Common myeloid progenitor, CD34-positive (primary cell): ENCODE data around the gene DYRK4.

ENCODE experiments used
- CTCF ChIA-PET: fragments of 350-600 bp; sonication (Branson Sonifier 250); formaldehyde crosslinking; loops from one replicate; lab custom pipeline; 2021; ENCODE audit warnings: antibody characterized with exemption; lab: Charles Lee
- POLR2A ChIA-PET: fragments of 350-600 bp; sonication (Branson Sonifier 250); formaldehyde crosslinking; loops from one replicate; lab custom pipeline; 2021; ENCODE audit warnings: antibody characterized with exemption; lab: Charles Lee
- DNase-seq, 3 donors: peaks; one replicate each; pipeline versions ENCODE4 v3.0.0 to v3.0.0-alpha.2; 2013
- H3K27ac ChIP-seq, 2 experiments: 1 replicate in 1 of 2; 2 replicates in 1 of 2; pipeline ENCODE4 v1.7.0; 2013; ENCODE audit warnings: inconsistent platforms in 2 of 2, low read length in 2 of 2, mild to moderate bottlenecking in 2 of 2, low read depth in 1 of 2, moderate library complexity in 1 of 2; ENCODE audit not compliant: severe bottlenecking in 2 of 2, insufficient read depth in 1 of 2, poor library complexity in 1 of 2
- H3K27me3 ChIP-seq, 5 experiments: replicated peaks in 2 of 5; 1 replicate in 3 of 5; 2 replicates in 2 of 5; pipeline versions ENCODE4 v1.6.1 to v1.7.0; 2013; ENCODE audit warnings: low read length in 4 of 5, mild to moderate bottlenecking in 2 of 5, moderate library complexity in 2 of 5, inconsistent platforms in 1 of 5; ENCODE audit not compliant: insufficient read depth in 5 of 5, control insufficient read depth in 4 of 5
- H3K36me3 ChIP-seq, 4 experiments: 1 replicate in 2 of 4; 2 replicates in 2 of 4; pipeline versions ENCODE4 v1.6.1 to v1.7.0; 2013; ENCODE audit warnings: low read length in 3 of 4, control low read depth in 1 of 4, mild to moderate bottlenecking in 1 of 4; ENCODE audit not compliant: control insufficient read depth in 4 of 4, insufficient read depth in 4 of 4
- H3K4me1 ChIP-seq, 4 experiments: 1 replicate in 3 of 4; 2 replicates in 1 of 4; pipeline versions ENCODE4 v1.6.1 to v1.7.1; 2013; ENCODE audit warnings: low read length in 3 of 4, mild to moderate bottlenecking in 3 of 4, control low read depth in 1 of 4, inconsistent platforms in 1 of 4, moderate library complexity in 1 of 4; ENCODE audit not compliant: control insufficient read depth in 4 of 4, insufficient read depth in 4 of 4; ENCODE audit errors: control extremely low read depth in 1 of 4
- H3K4me3 ChIP-seq, 7 experiments: 1 replicate in 4 of 7; 2 replicates in 3 of 7; pipeline versions ENCODE4 v1.5.1 to v1.7.0; 2013; ENCODE audit warnings: mild to moderate bottlenecking in 7 of 7, low read length in 6 of 7, moderate library complexity in 6 of 7, inconsistent platforms in 2 of 7, low read depth in 2 of 7, control low read depth in 1 of 7; ENCODE audit not compliant: insufficient read depth in 4 of 7, control insufficient read depth in 1 of 7; ENCODE audit errors: extremely low read depth in 1 of 7
- H3K9me3 ChIP-seq, 5 experiments: 1 replicate in 4 of 5; 2 replicates in 1 of 5; pipeline versions ENCODE4 v1.6.1 to v1.7.1; 2013; ENCODE audit warnings: low read length in 4 of 5, mild to moderate bottlenecking in 2 of 5, inconsistent platforms in 1 of 5, low read depth in 1 of 5, moderate library complexity in 1 of 5; ENCODE audit not compliant: control insufficient read depth in 4 of 5, insufficient read depth in 2 of 5; ENCODE audit errors: control extremely low read depth in 1 of 5
- WGBS: methylation state at CpG from one replicate; pipeline ENCODE4 v1.1.5; 2013; ENCODE audit not compliant: insufficient coverage; 5-methylcytosine and 5-hydroxymethylcytosine counted together

The DYRK4 gene

DNA sequence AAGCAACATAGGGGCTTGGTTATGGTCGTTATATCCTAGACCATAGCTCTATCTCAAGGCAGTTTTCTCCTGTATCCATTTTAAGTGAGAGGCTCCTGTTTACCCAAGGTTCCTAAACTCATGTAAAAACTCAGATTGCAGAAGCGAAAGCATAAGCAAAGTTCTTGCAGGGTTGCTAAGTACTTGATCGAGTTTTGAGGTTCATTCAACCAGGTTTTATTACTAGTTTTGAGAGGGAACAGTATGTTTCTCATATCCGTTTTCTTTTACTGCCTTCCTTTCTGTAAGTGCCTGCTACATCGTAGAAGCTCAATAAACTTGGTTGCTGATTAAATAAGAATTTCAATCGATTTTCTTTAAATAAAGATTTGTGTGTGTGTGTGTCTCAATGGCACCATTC, 81.7 kb downstream of the DYRK4 start:
- no peaks in the 10 kb centered on the region for H3K36me3 ChIP-seq
- no peak overlapping the region for H3K27ac ChIP-seq
- H3K27me3 ChIP-seq, result no peaks in the 10 kb centered on the region
- DNase-seq, result no peak
- no peaks in the 10 kb centered on the region for H3K9me3 ChIP-seq
- CTCF ChIA-PET, result interaction anchor here (1.8 kb wide), 1 partner anchor 37 kb away, joined by 4 read pairs; no protein-coding TSS in a partner anchor
- POLR2A ChIA-PET, result interaction anchor here (0.5 kb wide), 1 partner anchor 43 kb away, joined by 3 read pairs; no protein-coding TSS in a partner anchor
- H3K4me3 ChIP-seq, result no peak overlapping the region
- WGBS, result 93% methylated on average over 6 of the region's 6 CpGs
- peaks cover 0 to 12% (median 10%) of the 10 kb centered on the region in 4 experiments for H3K4me1 ChIP-seq

DNA sequence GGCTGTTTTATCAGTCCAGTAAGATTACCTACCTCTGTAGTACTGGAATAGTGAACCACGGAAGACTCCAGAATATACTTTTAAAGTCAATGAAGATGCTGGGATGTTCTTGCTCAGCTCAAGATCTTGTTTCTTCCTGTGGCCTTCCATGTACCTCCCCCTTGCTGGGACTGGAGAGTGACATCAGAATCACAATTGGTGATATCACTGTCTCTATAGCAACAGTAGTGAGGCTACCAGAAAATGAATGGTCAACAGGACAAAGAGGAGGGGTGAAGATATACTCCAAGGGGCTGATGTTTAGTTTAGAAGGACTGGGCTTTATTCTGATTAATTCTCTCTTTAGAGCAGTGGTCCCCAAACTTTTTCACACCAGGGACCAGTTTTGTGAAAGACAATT, 83.0 kb downstream of the DYRK4 start:
- peaks cover 7 to 20% (median 15%) of the 10 kb centered on the region in 4 experiments for H3K4me1 ChIP-seq
- no peaks in the 10 kb centered on the region for H3K27me3 ChIP-seq
- H3K9me3 ChIP-seq, result no peaks in the 10 kb centered on the region
- POLR2A ChIA-PET, result no interaction called here
- DNase-seq, result no peak
- CTCF ChIA-PET, result interaction anchor here (1.8 kb wide), 1 partner anchor 39 kb away, joined by 4 read pairs; no protein-coding TSS in a partner anchor
- no peaks in the 10 kb centered on the region for H3K36me3 ChIP-seq
- WGBS, result 83% methylated on average over 1 of the region's 1 CpG
- H3K4me3 ChIP-seq, result no peak overlapping the region
- H3K27ac ChIP-seq, result no peak overlapping the region

DNA sequence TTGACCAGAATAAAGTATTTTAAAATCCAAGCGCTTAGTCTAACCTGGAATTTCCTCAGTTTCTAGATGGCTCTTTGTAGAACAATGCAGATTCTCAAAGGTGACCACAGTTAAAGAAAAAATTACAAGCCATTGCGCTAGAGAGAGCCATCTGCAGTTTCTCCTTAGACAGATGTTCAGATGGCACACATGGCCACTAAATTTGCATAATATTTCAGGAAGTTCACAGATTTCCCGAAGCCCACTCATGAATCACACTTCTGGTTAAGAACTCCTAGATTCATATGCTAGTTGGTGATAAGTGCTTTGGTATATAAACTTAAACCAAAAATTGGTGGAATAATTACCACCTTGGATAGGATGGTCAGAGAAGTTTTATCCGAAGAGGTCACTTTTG, 86.1 kb downstream of the DYRK4 start:
- peaks cover 0 to 3% (median 0%) of the 10 kb centered on the region in 4 experiments for H3K36me3 ChIP-seq
- CTCF ChIA-PET, result interaction anchor here (0.7 to 1.7 kb wide), 3 partner anchors 10 to 173 kb away, joined by 3 to 5 read pairs (median 3); no protein-coding TSS in a partner anchor
- POLR2A ChIA-PET, result no interaction called here
- H3K27me3 ChIP-seq, result no peaks in the 10 kb centered on the region
- no peaks in the 10 kb centered on the region for H3K9me3 ChIP-seq
- 55% methylated on average over 2 of the region's 4 CpGs for WGBS
- DNase-seq, result peak; percentile 48 to 85 (median 79)
- peak overlapping the region in 1 of 2 experiments; percentile 87 for H3K27ac ChIP-seq
- H3K4me1 ChIP-seq, result peaks cover 10 to 26% (median 20%) of the 10 kb centered on the region in 4 experiments
- peak overlapping the region; percentile 83 to 100 (median 92) for H3K4me3 ChIP-seq

- POLR2A ChIA-PET, result interaction anchor here (0.6 kb wide), 1 partner anchor 286 kb away, joined by 4 read pairs; no protein-coding TSS in a partner anchor
- H3K9me3 ChIP-seq, result no peaks in the 10 kb centered on the region
- 0% methylated on average over 29 of the region's 39 CpGs for WGBS
- CTCF ChIA-PET, result interaction anchor here (0.7 to 1.5 kb wide), 3 partner anchors 18 to 173 kb away, joined by 3 to 4 read pairs (median 3); no protein-coding TSS in a partner anchor
- H3K36me3 ChIP-seq, result peaks cover 0 to 3% (median 0%) of the 10 kb centered on the region in 4 experiments
- H3K4me3 ChIP-seq, result peak within 1 kb of the TSS; percentile 83 to 100 (median 92)
- DNase-seq, result peak; percentile 74 to 77 (median 74)
- no peaks in the 10 kb centered on the region for H3K27me3 ChIP-seq
- peak within 1 kb of the TSS; percentile 73 to 87 for H3K27ac ChIP-seq
- peaks cover 10 to 26% (median 20%) of the 10 kb centered on the region in 4 experiments for H3K4me1 ChIP-seq
These were observed 86.7 kb downstream of the DYRK4 start, which contains the start of the genes AKAP3 and NDUFA9 for GRCh38 chr12:4648501-4649357. Gene AKAP3 (minus strand): TSS chr12:4649051. CDS start chr12:4638196, 10,855 bp downstream. Gene NDUFA9 (plus strand): TSS chr12:4649114. CDS start chr12:4649127, 13 bp downstream.

DNA sequence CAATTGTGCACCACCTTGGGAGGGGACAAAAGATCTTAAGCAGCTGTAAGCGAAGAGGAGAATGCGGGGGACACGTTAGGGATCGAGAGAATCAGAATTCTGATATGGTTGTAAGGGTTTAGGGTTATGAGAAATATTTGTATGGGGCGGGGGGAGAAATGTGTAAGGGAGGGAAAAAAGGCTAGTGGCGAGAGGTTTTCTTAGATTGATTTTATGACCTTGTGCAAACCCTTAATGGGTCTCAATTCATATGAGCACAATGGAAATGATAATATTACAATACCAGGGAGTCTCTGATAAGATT, 87.3 kb downstream of the DYRK4 start:
- DNase-seq, result no peak
- Histone ChIP-seq H3K9me3 (no peaks in the 10 kb centered on the region), H3K4me3 (peak overlapping the region; percentile 83 to 100 (median 90)), H3K36me3 (peaks cover 0 to 7% (median 3%) of the 10 kb centered on the region in 4 experiments), H3K27me3 (no peaks in the 10 kb centered on the region), H3K27ac (peak overlapping the region; percentile 73 to 87), H3K4me1 (peaks cover 10 to 26% (median 20%) of the 10 kb centered on the region in 4 experiments)
- 0% methylated on average over 3 of the region's 6 CpGs for WGBS
- POLR2A ChIA-PET, result no interaction called here
- CTCF ChIA-PET, result interaction anchor here (0.6 to 1.5 kb wide), 4 partner anchors 18 to 110 kb away, joined by 3 to 4 read pairs (median 3); no protein-coding TSS in a partner anchor

- POLR2A ChIA-PET, result no interaction called here
- no peaks in the 10 kb centered on the region for H3K27me3 ChIP-seq
- H3K27ac ChIP-seq, result no peak overlapping the region
- H3K9me3 ChIP-seq, result no peaks in the 10 kb centered on the region
- H3K4me3 ChIP-seq, result no peak overlapping the region
- H3K36me3 ChIP-seq, result peaks cover 11 to 37% (median 27%) of the 10 kb centered on the region in 4 experiments
- DNase-seq, result no peak
- CTCF ChIA-PET, result no interaction called here
- H3K4me1 ChIP-seq, result peaks cover 9 to 19% (median 14%) of the 10 kb centered on the region in 4 experiments
These were observed 91.2 kb downstream of the DYRK4 start for GRCh38 chr12:4653257-4653656.
